H9 (cell line): Measurements from ENCODE around the gene GOLT1A. TPM values are rescaled to one million over a fixed set of nuclear protein-coding genes. Genes with fewer than 3 reads are reported as not detected.

Source experiments
- DNase-seq: peaks from one replicate; pipeline ENCODE4 v3.0.0-alpha.2; 2017
- H2AFZ ChIP-seq: one replicate; pipeline ENCODE4 v1.6.1; 2013; ENCODE audit warnings: mild to moderate bottlenecking, low read length, control low read depth, moderate library complexity
- H2AK5ac ChIP-seq: 2 replicates; pipeline ENCODE4 v1.6.1; 2013; ENCODE audit warnings: low read length, control low read depth, mixed read lengths; ENCODE audit not compliant: insufficient read length
- H2BK120ac ChIP-seq: one replicate; pipeline ENCODE4 v1.6.1; 2013; ENCODE audit warnings: low read depth, mild to moderate bottlenecking, low read length, control low read depth, inconsistent platforms; ENCODE audit not compliant: poor library complexity, severe bottlenecking
- H2BK12ac ChIP-seq: 2 replicates; pipeline ENCODE4 v1.6.1; 2013; ENCODE audit warnings: low read length, control low read depth, mixed read lengths, low read depth; ENCODE audit not compliant: insufficient read length
- H2BK15ac ChIP-seq: 2 replicates; pipeline ENCODE4 v1.6.1; 2013; ENCODE audit warnings: low read depth, low read length, control low read depth
- H2BK20ac ChIP-seq: one replicate; pipeline ENCODE4 v1.6.1; 2013; ENCODE audit warnings: low read depth, mild to moderate bottlenecking, low read length, control low read depth, inconsistent platforms; ENCODE audit not compliant: poor library complexity, severe bottlenecking
- H2BK5ac ChIP-seq: 2 replicates; pipeline ENCODE4 v1.6.1; 2013; ENCODE audit warnings: low read length, control low read depth, mixed read lengths; ENCODE audit not compliant: insufficient read length
- H3K14ac ChIP-seq: 2 replicates; pipeline ENCODE4 v1.6.1; 2013; ENCODE audit warnings: low read length, control low read depth; ENCODE audit not compliant: insufficient read depth
- H3K18ac ChIP-seq: 2 replicates; pipeline ENCODE4 v1.6.1; 2013; ENCODE audit warnings: low read depth, mild to moderate bottlenecking, mixed read lengths, low read length, control low read depth; ENCODE audit not compliant: insufficient read length
- H3K23ac ChIP-seq: 2 replicates; pipeline ENCODE4 v1.6.1; 2013; ENCODE audit warnings: low read length, control low read depth, mixed read lengths, low read depth; ENCODE audit not compliant: insufficient read length
- H3K23me2 ChIP-seq: 2 replicates; pipeline ENCODE4 v1.6.1; 2013; ENCODE audit warnings: low read depth, mild to moderate bottlenecking, mixed read lengths, low read length, control low read depth; ENCODE audit not compliant: insufficient read length, poor library complexity, severe bottlenecking
- H3K27ac ChIP-seq: 2 replicates; pipeline ENCODE4 v1.5.1; 2013; ENCODE audit warnings: low read length, control low read depth, mixed read lengths, low read depth; ENCODE audit not compliant: insufficient read length
- H3K27me3 ChIP-seq: 2 replicates; pipeline ENCODE4 v1.6.1; 2013; ENCODE audit warnings: low read length, control low read depth, inconsistent platforms; ENCODE audit not compliant: insufficient read depth
- H3K4ac ChIP-seq: 2 replicates; pipeline ENCODE4 v1.6.1; 2013; ENCODE audit warnings: low read depth, mild to moderate bottlenecking, control low read depth, inconsistent platforms, low read length, moderate library complexity
- H3K4me1 ChIP-seq: 2 replicates; pipeline ENCODE4 v1.6.1; 2013; ENCODE audit warnings: low read length, control low read depth, inconsistent platforms; ENCODE audit not compliant: insufficient read depth
- H3K4me2 ChIP-seq: 2 replicates; pipeline ENCODE4 v1.6.1; 2013; ENCODE audit warnings: low read length, control low read depth, mixed read lengths; ENCODE audit not compliant: insufficient read length, insufficient read depth
- H3K56ac ChIP-seq: 2 replicates; pipeline ENCODE4 v1.6.1; 2013; ENCODE audit warnings: low read depth, mild to moderate bottlenecking, mixed read lengths, low read length, control low read depth; ENCODE audit not compliant: insufficient read length
- H3K79me1 ChIP-seq: 2 replicates; pipeline ENCODE4 v1.6.1; 2013; ENCODE audit warnings: low read depth, mild to moderate bottlenecking, moderate library complexity, low read length, control low read depth, inconsistent platforms; ENCODE audit not compliant: insufficient read depth, poor library complexity, severe bottlenecking
- H3K79me2 ChIP-seq: 2 replicates; pipeline ENCODE4 v1.6.1; 2013; ENCODE audit warnings: low read length, control low read depth, inconsistent platforms; ENCODE audit not compliant: insufficient read depth
- H3K9ac ChIP-seq: 2 replicates; pipeline ENCODE4 v1.6.1; 2013; ENCODE audit warnings: low read length, control low read depth, mixed read lengths; ENCODE audit not compliant: insufficient read length; ENCODE audit errors: extremely low read depth
- H3K9me3 ChIP-seq: one replicate; pipeline ENCODE4 v1.6.1; 2013; ENCODE audit warnings: low read depth, low read length, inconsistent platforms; ENCODE audit not compliant: control insufficient read depth
- H3T11ph ChIP-seq: one replicate; pipeline ENCODE4 v1.6.1; 2013; ENCODE audit warnings: mild to moderate bottlenecking, low read length, control low read depth, inconsistent platforms
- H4K20me1 ChIP-seq: one replicate; pipeline ENCODE4 v1.6.1; 2013; ENCODE audit not compliant: control insufficient read depth, insufficient read length, insufficient read depth
- H4K5ac ChIP-seq: 2 replicates; pipeline ENCODE4 v1.6.1; 2013; ENCODE audit warnings: low read depth, mild to moderate bottlenecking, mixed read lengths, low read length, control low read depth; ENCODE audit not compliant: insufficient read length
- H4K8ac ChIP-seq: replicated peaks from 2 replicates; pipeline ENCODE4 v1.6.1; 2013; ENCODE audit warnings: low read length, control low read depth, mixed read lengths, low read depth; ENCODE audit not compliant: insufficient read length
- H4K91ac ChIP-seq: 2 replicates; pipeline ENCODE4 v1.6.1; 2013; ENCODE audit warnings: low read depth, mild to moderate bottlenecking, moderate library complexity, mixed read lengths, low read length, control low read depth; ENCODE audit not compliant: insufficient read length
- H3K27ac Mint-ChIP-seq, 3 experiments: 2 replicates in 2 of 3; 3 replicates in 1 of 3; pipeline ENCODE4 v1.8.0; 2020 to 2021; ENCODE audit warnings: mixed read lengths in 3 of 3, mild to moderate bottlenecking in 1 of 3, moderate library complexity in 1 of 3
- H3K27me3 Mint-ChIP-seq: 2 replicates; pipeline ENCODE4 v1.8.0; 2021; ENCODE audit warnings: low read depth, mild to moderate bottlenecking, moderate library complexity, mixed read lengths
- H3K36me3 Mint-ChIP-seq, 3 experiments: 2 replicates in 2 of 3; 3 replicates in 1 of 3; pipeline ENCODE4 v1.8.0; 2020 to 2021; ENCODE audit warnings: low read depth in 3 of 3, mixed read lengths in 3 of 3; ENCODE audit not compliant: insufficient read depth in 1 of 3
- H3K4me1 Mint-ChIP-seq, 2 experiments: 2 replicates each; pipeline ENCODE4 v1.8.0; 2020; ENCODE audit warnings: mixed read lengths in 2 of 2
- H3K4me3 Mint-ChIP-seq, 2 experiments: 2 replicates in 1 of 2; 3 replicates in 1 of 2; pipeline ENCODE4 v1.8.0; 2020 to 2021; ENCODE audit warnings: mild to moderate bottlenecking in 2 of 2, mixed read lengths in 2 of 2, moderate library complexity in 1 of 2
- H3K9me3 Mint-ChIP-seq, 2 experiments: 2 replicates in 1 of 2; 3 replicates in 1 of 2; pipeline ENCODE4 v1.8.0; 2020; ENCODE audit warnings: mild to moderate bottlenecking in 2 of 2, mixed read lengths in 2 of 2, moderate library complexity in 1 of 2
- CTCF ChIP-seq: fragments of 200-600 bp; sonication (generic); conservative IDR thresholded peaks from 3 replicates; pipeline ENCODE4 v1.8.0; 2021; ENCODE audit warnings: antibody characterized with exemption, mild to moderate bottlenecking
- WGBS: extraction: QIAGEN DNeasy Blood & Tissue Kit; methylation state at CpG from one replicate; pipeline ENCODE4 v1.1.7; 2013; ENCODE audit warnings: missing lambda C conversion rate, low lambda C conversion rate, mixed read lengths; ENCODE audit not compliant: insufficient read length; ENCODE audit errors: extremely low coverage; 5-methylcytosine and 5-hydroxymethylcytosine counted together
- total RNA-seq: library from RNA; stranded (reverse); gene quantifications from 2 replicates; pipeline ENCODE4 v1.2.1, GENCODE V29; 2021

The GOLT1A gene
- total RNA-seq, 1 experiment from 2014 or later, result 4.2 TPM

GRCh38 chr1:204171751-204172178 lies 42.0 kb downstream of the GOLT1A start:
- Mint-ChIP-seq H3K36me3 (peaks cover 0 to 17% (median 8%) of the 10 kb centered on the region in 3 experiments; a peak in 5 of 7 replicates), H3K27me3 (peaks cover 17% of the 10 kb centered on the region), H3K9me3 (peaks cover 32 to 37% of the 10 kb centered on the region in 2 experiments), H3K4me1 (no peaks in the 10 kb centered on the region), H3K4me3 (no peak overlapping the region), H3K27ac (no peak overlapping the region)
- Histone ChIP-seq H4K20me1 (no peaks in the 10 kb centered on the region), H3K18ac (no peak overlapping the region), H2BK15ac (no peak overlapping the region), H3K56ac (no peak overlapping the region), H2BK5ac (no peak overlapping the region), H2AK5ac (no peak overlapping the region), H2BK12ac (no peak overlapping the region), H3T11ph (no peak overlapping the region), H4K91ac (no peak overlapping the region), H2BK20ac (no peak overlapping the region), H2AFZ (no peak overlapping the region), H4K8ac (no peak overlapping the region), H3K4me1 (no peaks in the 10 kb centered on the region), H3K23ac (no peak overlapping the region), H3K23me2 (no peaks in the 10 kb centered on the region), H3K79me1 (no peaks in the 10 kb centered on the region), H3K9ac (no peak overlapping the region), H3K79me2 (no peaks in the 10 kb centered on the region), H4K5ac (no peak overlapping the region), H2BK120ac (no peak overlapping the region), H3K4ac (no peak overlapping the region), H3K14ac (no peak overlapping the region), H3K27ac (no peak overlapping the region), H3K27me3 (no peaks in the 10 kb centered on the region), H3K4me2 (no peak overlapping the region), H3K9me3 (peaks cover 21% of the 10 kb centered on the region)
- DNase-seq, result no peak
- no CpG with 5 or more reads among the region's 4 CpGs for WGBS
- TF ChIP-seq CTCF, result no peak
